Fibroblast of the aortic adventitia (primary cell): Measurements from ENCODE around the gene DMRT2. TPM values are rescaled to one million over a fixed set of nuclear protein-coding genes. Genes with fewer than 3 reads are reported as not detected.
A peak's percentile ranks its signal among the peaks of the same experiment; 100 is the strongest.

Experiments
- DNase-seq: peaks from one replicate; pipeline ENCODE4 v3.0.0-alpha.2; 2010; ENCODE audit warnings: low read depth
- H3K4me3 ChIP-seq: 2 replicates; pipeline ENCODE4 v1.5.1; 2011; ENCODE audit warnings: low read depth, mild to moderate bottlenecking, control low read depth, low read length, moderate library complexity
- total RNA-seq: library from RNA; depleted of rRNA; stranded (reverse); fragments of >200 nt; gene quantifications from 2 replicates; pipeline ENCODE4 v1.2.3, GENCODE V29; 2012; ENCODE audit warnings: low replicate concordance
- TF ChIP-seq, protein P1 (sequence below): IDR thresholded peaks from 2 replicates; pipeline ENCODE4 v1.5.1; 2011; ENCODE audit warnings: mild to moderate bottlenecking, low read length, control low read depth, inconsistent platforms; ENCODE audit not compliant: insufficient read depth

The DMRT2 gene
- total RNA-seq, 1 donor = 0.18 TPM

GRCh38 chr9:1046639-1047572, 3.3 kb upstream of the DMRT2 start:
- TF ChIP-seq, protein P1, sequence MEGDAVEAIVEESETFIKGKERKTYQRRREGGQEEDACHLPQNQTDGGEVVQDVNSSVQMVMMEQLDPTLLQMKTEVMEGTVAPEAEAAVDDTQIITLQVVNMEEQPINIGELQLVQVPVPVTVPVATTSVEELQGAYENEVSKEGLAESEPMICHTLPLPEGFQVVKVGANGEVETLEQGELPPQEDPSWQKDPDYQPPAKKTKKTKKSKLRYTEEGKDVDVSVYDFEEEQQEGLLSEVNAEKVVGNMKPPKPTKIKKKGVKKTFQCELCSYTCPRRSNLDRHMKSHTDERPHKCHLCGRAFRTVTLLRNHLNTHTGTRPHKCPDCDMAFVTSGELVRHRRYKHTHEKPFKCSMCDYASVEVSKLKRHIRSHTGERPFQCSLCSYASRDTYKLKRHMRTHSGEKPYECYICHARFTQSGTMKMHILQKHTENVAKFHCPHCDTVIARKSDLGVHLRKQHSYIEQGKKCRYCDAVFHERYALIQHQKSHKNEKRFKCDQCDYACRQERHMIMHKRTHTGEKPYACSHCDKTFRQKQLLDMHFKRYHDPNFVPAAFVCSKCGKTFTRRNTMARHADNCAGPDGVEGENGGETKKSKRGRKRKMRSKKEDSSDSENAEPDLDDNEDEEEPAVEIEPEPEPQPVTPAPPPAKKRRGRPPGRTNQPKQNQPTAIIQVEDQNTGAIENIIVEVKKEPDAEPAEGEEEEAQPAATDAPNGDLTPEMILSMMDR = no peak
- DNase-seq = no peak
- no peak overlapping the region for H3K4me3 ChIP-seq

GRCh38 chr9:1047591-1048230, 2.4 kb upstream of the DMRT2 start:
- DNase-seq = peak; percentile 31
- TF ChIP-seq, protein P1 = no peak
- peak overlapping the region; percentile 66 for H3K4me3 ChIP-seq

DNA sequence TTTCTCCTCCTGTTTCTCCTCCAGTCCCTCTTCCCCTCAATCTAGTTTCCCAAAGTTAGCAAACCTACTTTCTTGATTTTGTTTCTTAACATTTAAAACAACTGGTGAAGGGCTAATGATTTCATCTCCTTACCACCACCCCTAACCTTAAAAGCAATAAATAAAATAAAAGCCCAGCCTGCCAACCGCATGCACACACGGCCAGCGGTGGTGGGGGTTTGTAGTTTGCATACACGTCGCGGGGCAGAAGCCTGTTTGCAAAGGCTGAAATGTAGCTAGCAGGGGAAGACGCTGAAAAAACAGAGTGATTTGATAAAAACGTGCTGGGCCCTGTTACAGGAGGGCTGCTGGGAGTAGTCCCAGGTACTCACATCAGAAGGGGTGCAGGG, 1.9 kb upstream of the DMRT2 start:
- TF ChIP-seq, protein P1 = no peak
- peak overlapping the region; percentile 66 for H3K4me3 ChIP-seq
- DNase-seq = no peak

GRCh38 chr9:1048811-1049210, 1.3 kb upstream of the DMRT2 start:
- no peak for DNase-seq
- no peak overlapping the region for H3K4me3 ChIP-seq
- TF ChIP-seq, protein P1 = no peak

GRCh38 chr9:1049641-1050040, 516 bp upstream of the DMRT2 start:
- no peak for DNase-seq
- H3K4me3 ChIP-seq = no peak overlapping the region
- TF ChIP-seq, protein P1 = no peak

- TF ChIP-seq, protein P1 = no peak
- DNase-seq = no peak
- H3K4me3 ChIP-seq = no peak overlapping the region
Observed at GRCh38 chr9:1051210-1051583, 1.0 kb downstream of the DMRT2 start.
